IPS DF 4.7 (cell line): ENCODE data around the gene PHOX2A.
"Not testable (repeated sequence)": the region's sequence is repeated elsewhere in the genome, so short reads cannot be mapped to it uniquely, and the experiment has no call there.

Source experiments
- DNase-seq: peaks from one replicate; pipeline ENCODE4 v3.0.0-alpha.2; 2013; ENCODE audit warnings: low spot score; ENCODE audit errors: extremely low read depth

PHOX2A gene

DNA sequence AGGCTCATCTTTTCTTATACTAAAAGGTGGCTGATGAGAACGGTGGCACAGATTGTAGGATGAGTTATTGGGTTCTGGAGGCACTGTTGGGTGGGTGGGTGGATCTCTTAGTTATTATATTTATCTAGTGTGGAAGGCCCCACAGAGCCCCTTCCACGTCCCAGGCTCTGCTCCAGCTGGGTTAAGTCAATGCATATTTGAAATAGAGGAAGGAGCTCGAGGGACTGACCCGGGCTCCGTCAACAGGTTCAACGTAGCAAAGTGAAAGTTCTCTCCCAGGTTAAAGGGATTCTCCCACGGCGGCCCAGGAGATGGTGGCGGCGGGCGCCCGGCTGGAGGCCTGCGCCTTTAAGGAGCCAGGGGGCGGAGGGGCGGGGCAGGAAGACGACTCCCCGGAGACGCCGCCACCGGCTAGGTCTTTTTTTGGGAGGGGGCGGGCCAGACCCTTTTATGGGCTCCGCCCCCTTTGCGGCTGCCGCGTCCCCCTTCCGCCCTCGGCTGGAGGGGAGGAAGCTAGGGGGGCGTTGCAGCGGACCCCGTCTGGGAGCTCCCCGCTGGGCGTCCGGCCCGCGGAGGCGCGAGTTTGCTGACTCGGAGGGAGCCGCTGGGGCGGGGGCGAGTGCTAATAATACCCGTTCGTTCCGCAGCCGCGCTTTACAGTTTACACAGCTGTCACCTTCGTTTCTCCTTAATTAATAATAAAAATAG, 20.9 kb downstream of the PHOX2A start:
- no peak for DNase-seq

DNA sequence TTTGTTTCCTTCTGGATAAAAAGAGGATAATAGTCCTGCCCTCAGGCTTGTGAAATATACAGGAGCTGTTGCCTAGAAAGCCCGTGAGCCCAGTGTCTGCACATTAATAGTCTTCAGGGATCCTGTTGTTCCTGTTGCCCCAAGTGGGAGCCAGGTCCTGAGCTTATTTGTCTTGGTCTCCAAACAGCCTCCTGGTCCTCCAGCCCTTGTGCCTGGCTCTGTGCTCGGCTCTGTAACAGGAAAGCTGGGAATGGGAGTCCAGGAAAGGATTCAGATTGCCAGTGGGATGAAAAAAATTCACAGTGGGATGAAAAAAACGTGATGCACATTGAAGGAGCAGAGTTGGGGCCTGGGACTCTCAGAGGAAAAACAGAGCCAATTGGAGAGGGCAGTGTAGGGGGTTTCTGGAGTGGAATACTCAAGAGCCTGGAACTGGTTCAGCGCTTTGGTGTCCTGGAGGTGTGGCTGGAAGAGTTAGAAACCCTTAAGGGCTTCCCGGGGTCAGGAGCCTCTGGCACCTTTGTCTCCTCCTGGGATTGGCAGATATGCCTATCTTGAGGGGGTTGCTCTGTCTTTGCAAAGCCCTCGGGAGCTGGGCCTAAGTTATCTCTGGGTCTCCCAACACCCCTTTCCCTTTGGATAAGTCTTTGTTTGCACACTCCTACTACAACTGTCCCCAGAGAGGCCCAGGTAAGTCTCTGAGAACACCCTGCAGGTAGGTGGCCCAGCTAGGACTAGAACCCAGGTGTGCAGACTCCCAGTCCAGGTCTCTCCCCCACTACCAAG, 21.7 kb downstream of the PHOX2A start:
- DNase-seq, result no peak

DNA sequence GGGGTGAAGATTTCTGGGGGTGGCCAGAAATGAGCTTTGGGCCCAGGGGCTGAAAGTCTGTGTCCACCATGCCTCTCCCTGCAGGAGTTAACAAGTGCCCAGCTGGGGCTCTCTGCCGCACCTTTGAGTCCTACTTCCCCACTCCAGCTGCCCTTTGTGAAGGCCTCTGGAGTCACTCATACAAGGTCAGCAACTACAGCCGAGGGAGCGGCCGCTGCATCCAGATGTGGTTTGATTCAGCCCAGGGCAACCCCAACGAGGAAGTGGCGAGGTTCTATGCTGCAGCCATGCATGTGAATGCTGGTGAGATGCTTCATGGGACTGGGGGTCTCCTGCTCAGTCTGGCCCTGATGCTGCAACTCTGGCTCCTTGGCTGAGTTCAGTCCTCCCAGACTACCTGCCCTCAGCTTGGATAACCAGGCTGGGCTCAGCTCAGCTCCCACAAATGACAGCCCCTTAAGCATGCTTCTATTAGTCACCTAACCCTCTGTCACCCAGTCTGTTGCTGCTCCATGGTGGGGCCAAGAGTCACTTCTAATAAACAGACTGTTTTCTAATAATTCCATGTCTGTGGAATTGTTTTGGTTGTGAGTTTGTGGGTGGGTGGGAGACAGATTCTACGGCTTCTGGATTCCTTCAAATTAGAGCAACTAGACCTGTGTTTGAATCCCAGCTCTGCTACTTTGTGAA, 22.4 kb downstream of the PHOX2A start:
- no peak for DNase-seq

DNA sequence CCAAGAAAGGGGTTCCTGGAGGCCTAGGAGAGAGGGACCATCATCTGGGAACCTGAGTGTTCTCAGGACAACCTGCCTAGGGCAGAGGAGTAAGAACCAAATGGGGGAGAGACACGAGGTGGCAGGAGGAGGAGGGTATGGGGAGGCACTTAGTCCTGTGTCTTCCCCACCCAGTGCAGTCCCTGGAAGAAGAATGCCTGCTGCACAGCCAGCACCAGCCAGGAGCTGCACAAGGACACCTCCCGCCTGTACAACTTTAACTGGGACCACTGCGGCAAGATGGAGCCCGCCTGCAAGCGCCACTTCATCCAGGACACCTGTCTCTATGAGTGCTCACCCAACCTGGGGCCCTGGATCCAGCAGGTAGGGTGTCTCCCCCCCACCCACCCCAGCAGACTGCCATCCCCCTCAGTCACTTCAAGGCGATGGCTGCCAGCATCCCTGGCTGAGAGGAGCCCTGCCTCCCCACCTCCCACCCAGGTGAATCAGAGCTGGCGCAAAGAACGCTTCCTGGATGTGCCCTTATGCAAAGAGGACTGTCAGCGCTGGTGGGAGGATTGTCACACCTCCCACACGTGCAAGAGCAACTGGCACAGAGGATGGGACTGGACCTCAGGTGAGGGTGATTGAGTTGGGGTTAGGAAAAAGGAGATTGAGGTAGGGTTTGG, 23.1 kb downstream of the PHOX2A start:
- DNase-seq, result no peak

DNA sequence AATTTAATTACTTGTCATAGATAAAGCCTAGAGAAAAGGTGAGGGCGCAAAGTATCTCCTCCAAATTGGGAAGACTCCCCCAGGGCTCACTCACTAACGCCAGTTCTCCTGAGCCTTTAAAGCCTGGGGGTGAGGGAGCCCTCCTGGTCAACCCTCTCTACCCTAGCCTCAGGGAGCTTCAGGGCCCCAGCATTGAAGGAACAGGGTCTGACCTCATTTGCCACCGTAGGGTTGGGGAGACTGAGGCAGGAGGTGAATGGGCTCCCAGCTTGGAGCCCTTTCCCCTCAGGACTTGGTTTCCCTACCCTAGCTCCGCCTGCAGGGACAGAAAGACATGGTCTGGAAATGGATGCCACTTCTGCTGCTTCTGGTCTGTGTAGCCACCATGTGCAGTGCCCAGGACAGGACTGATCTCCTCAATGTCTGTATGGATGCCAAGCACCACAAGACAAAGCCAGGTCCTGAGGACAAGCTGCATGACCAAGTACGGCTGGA, 25.7 kb downstream of the PHOX2A start:
- no peak for DNase-seq

DNA sequence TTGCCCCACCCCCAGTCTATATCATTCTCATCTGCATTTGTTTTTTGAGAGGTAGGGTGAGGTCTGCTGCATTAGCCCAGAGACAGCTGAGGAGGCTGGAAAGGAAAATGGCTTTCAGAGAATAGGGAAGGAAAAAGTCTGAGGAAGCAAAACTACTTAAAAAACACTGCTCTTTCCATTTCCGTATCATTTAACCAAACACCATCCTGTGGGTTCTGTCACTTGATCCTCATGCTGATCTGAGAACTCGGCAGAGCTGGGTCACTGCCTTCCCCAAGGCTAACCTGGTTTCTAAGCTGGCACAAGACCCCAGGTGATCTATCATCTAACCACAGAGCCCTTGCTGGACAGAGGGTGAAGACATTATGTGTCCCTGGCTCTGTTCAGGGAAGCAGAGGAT, 26.1 kb downstream of the PHOX2A start:
- no peak for DNase-seq

DNA sequence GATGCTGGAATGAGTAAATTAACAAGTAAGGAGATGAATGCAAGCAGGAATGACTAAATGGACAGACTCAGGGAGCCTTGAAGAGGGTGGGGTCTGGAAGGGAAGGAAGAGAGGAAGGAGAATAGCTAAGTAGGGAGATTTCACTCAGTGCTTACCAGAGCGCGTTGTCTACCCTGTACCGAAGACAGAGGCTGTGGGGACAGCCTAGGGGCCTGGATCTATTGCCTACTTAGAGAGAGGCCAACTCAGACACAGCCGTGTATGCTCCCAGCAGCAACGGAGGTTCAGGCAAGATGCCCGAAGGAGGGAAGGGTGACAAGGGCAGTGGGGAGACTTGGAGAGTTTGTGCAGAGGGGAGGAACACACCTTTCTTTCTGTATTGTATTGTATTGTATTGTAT, 27.3 kb downstream of the PHOX2A start, which contains the start of gene FOLR2:
Gene FOLR2, plus strand, starts transcription at position 157 of the 400 bp plus-strand sequence. CDS start 1,791 bp downstream, outside the sequence.
- no peak for DNase-seq

DNA sequence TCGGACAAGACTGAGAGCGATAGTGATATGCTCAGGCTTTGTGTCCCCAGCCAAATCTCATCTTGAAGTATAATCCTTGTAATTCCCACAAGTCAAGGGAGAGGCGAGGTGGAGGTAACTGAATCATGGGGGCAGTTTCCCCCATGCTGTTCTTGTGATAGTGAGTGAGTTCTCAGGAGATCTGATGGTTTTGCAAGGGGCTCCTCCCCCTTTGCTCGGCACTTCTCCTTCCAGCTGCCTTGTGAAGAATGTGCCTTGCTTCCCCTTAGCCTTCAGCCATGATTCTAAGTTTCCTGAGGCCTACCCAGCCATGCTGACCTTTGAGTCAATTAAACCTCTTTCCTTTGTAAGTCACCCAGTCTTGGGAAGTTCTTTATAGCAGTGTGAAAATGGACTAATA, 34.9 kb downstream of the PHOX2A start:
- DNase-seq, result no peak

DNA sequence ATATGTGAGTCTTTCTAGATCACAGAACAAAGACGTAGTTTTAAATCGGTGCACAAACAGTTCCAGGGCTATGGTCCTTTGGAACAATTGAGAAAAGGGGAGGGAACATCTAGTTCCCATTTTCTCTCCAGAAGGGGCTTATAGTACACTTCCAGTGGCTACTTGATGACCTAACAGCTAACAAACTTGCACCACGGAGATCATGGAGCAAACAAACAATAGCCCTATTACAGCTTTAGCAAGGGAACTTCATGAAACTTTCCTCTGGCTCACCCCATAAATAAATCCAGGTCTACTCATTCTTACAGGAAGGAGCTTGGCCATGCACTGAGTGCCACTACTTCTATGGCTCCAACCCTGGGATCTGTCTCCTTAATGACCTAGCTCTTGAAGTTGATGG, 35.7 kb downstream of the PHOX2A start:
- DNase-seq, result no peak

DNA sequence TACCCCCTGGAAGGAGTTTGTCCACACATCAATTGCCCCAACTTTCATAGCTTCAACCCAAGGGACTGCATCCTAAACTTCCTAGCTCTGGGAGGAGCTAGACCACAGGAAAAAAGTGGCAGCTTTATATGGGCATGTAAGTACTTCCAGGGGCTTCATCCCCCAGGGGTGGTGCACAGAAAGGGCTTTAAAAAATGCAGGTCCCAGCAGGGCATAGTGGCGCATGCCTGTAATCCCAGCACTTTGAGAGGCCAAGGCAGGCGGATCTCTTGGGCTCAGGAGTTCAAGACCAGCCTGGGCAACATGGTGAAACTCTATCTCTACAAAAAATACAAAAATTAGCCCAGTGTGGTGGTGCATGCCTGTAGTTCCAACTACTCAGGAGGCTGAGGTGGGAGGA, 37.2 kb downstream of the PHOX2A start:
- not testable (repeated sequence) for DNase-seq

DNA sequence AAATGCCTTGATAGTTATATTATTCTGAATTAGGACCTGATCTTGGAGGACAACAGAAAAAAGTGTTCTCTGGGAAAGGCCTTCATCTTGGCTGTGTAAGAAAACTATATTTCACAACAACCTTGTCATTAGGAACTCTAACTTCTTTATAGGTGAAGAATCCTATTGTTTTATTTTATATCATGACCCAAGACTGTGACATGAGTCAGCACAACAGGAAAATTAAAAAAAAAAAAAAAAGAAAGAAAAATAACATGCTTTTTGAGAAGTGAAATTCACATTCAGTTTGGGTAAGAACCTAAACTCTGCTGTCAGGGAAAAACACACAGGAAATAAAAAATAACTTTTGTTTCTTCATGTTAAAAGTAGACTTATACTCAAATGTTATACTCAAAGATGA, 39.1 kb downstream of the PHOX2A start:
- DNase-seq, result no peak

DNA sequence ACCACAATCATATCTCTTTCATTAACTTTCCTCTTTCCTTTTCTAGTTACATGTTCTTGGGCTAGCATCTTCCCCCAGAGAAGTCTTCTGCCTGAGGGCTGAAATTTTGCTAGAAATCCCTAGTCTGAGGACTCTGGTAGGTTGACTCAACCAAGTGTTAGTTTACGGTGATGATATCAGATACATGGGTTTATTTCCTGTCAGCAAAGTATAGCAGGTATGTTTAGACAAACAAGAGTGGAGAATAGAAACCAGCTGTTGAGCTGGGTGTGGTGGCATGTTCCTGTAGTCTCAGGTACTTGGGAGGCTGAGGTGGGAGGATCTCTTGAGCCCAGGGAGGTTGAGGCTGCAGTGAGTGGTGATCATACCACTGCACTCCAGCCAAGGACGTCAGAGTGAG, 40.8 kb downstream of the PHOX2A start:
- DNase-seq, result no peak

DNA sequence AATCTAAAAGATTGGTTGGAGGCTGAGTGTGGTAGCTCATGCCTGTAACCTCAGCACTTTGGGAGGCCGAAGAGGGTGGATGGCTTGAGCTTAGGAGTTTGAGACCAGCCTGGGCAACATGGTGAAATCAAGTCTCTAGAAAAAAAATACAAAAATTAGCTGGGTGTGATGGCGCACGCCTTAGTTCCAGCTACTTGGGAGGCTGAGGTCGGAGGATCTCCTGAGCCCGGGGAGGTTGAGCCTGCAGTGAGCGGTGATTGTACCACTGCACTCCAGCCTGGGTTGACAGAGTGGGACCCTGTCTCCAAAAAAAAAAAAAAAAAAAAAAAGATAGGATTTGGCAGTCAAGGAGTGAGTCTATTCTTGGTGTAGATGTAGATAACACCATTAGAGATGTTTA, 41.4 kb downstream of the PHOX2A start:
- no peak for DNase-seq

DNA sequence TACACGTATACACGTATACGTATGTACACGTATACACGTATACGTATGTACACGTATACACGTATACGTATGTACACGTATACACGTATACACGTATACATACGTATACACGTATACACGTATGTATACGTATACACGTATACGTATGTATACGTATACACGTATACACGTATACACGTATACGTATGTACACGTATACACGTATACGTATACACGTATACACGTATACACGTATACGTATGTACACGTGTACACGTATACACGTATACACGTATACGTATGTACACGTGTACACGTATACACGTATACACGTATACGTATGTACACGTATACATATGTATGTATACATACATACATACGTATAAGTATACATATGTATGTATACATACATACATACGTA, 42.5 kb downstream of the PHOX2A start:
- not testable (repeated sequence) for DNase-seq

DNA sequence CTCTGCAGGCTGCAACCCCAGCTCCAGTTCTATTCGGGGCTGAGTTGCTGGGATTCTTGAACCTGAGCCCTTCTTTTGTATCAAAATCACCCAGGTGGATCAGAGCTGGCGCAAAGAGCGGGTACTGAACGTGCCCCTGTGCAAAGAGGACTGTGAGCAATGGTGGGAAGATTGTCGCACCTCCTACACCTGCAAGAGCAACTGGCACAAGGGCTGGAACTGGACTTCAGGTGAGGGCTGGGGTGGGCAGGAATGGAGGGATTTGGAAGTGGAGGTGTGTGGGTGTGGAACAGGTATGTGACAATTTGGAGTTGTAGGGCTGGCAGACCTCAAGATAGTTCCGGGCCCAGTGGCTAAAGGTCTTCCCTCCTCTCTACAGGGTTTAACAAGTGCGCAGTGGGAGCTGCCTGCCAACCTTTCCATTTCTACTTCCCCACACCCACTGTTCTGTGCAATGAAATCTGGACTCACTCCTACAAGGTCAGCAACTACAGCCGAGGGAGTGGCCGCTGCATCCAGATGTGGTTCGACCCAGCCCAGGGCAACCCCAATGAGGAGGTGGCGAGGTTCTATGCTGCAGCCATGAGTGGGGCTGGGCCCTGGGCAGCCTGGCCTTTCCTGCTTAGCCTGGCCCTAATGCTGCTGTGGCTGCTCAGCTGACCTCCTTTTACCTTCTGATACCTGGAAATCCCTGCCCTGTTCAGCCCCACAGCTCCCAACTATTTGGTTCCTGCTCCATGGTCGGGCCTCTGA, 48.3 kb downstream of the PHOX2A start:
- DNase-seq, result no peak

DNA sequence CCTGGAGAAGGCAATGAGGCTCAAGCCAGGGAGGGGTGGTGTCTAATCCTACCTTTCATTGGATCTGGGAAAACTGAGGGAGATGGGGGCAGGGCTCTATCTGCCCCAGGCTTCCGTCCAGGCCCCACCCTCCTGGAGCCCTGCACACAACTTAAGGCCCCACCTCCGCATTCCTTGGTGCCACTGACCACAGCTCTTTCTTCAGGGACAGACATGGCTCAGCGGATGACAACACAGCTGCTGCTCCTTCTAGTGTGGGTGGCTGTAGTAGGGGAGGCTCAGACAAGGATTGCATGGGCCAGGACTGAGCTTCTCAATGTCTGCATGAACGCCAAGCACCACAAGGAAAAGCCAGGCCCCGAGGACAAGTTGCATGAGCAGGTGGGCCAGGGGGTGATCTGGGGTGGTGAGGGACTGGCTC, 52.0 kb downstream of the PHOX2A start, which contains the start of gene FOLR1:
Gene FOLR1, plus strand, starts transcription at position 180 of the 421 bp plus-strand sequence. Its CDS starts 34 bp downstream, at position 214.
- DNase-seq, result no peak

DNA sequence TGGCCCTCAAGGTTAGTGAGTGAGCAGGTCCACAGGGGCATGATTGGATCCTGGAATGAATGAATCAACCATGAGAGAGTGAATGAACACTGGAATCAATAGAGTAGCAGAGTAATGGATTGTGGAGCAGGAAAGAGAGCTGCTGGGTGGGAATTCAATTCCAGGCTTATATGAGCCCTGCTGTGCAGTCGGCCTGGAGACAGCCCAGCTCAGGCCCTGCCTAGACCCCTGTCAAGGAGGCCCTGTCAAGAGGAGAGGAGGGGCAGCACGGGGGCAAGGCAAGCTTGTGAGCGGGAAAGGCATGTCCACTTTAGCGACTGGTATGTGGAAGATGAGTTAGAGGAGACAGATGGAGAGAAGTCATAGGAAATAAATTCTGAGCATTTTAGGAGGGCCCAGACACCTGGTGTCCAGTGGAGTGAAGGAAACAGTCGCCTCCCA, 53.3 kb downstream of the PHOX2A start:
- no peak for DNase-seq

DNA sequence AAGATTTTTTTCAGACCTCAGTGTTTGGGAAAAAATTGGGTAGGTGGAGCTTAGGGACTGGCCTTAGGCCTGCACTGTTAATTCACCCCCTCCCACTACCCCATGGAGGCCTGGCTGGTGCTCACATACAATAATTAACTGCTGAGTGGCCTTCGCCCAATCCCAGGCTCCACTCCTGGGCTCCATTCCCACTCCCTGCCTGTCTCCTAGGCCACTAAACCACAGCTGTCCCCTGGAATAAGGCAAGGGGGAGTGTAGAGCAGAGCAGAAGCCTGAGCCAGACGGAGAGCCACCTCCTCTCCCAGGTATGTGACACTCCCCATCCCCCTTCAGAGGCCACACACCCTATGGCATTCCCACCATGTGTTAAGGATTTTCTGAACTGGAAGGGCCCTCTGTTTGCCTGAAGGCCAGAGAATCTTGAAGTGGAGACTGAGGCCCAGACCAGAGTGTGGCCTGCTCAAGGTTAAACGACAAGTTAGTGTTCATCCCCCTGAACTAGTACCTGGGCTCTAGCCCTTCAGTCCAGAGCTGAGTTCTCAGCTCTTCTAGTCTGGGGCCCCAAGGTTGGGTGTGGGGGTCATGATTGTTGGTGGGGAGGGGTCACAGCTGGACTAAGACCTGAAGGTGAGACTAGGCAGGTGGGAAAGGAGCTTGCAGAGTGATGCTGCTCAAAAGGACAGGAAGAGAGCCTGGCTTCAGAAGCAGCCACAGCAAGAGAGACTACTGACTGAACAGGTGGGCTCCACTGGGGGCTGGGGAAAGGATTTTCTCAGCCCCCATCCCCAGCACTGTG, 54.3 kb downstream of the PHOX2A start:
- no peak for DNase-seq
